ENCODE results near the gene PROB1. TPM values are rescaled to one million over a fixed set of nuclear protein-coding genes. Genes with fewer than 3 reads are reported as not detected.

PROB1 gene
- polyA plus RNA-seq, 4 donors: 0.45 to 2.3 (median 0.79) TPM

Other genes with a start within 250 kb of the PROB1 start
- gene SIL1, start 196.7 kb downstream of the PROB1 start, polyA plus RNA-seq: 10 to 100 TPM; 21.6 to 68.2 (median 35.4) TPM
- gene MATR3, start 101.4 kb downstream of the PROB1 start, polyA plus RNA-seq: 100 to 1,000 TPM in 2 of 4 donors, 10 to 100 TPM in 2; 63.1 to 283 (median 100) TPM
- 10 to 100 TPM; 43.6 to 65.2 (median 57.7) TPM for gene PAIP2, start 53.2 kb downstream of the PROB1 start, polyA plus RNA-seq
- gene SLC23A1, start 11.8 kb downstream of the PROB1 start, polyA plus RNA-seq: 10 to 100 TPM in 3 of 4 donors, 1 to 10 TPM in 1; 7.1 to 29.3 (median 12.4) TPM
- gene MZB1, start 5.2 kb downstream of the PROB1 start, polyA plus RNA-seq: 10 to 100 TPM in 2 of 4 donors, 1 to 10 TPM in 2; 1.7 to 58.9 (median 8.3) TPM
- gene SPATA24, start 9.0 kb upstream of the PROB1 start, polyA plus RNA-seq: 10 to 100 TPM in 2 of 4 donors, 1 to 10 TPM in 2; 7.2 to 15.1 (median 10.7) TPM
- 1 to 10 TPM in 3 of 4 donors, under 1 TPM in 1; 0.67 to 3.8 (median 3.2) TPM for gene DNAJC18, start 44.4 kb upstream of the PROB1 start, polyA plus RNA-seq
- gene ECSCR, start 67.6 kb upstream of the PROB1 start, polyA plus RNA-seq: 10 to 100 TPM in 2 of 4 donors, 1 to 10 TPM in 2; 1.6 to 47.6 (median 7.7) TPM
- 1 to 10 TPM in 1 of 4 donors, under 1 TPM in 2, not detected in 1; 0.01 to 1.9 (median 0.45) TPM for gene SMIM33, start 75.9 kb upstream of the PROB1 start, polyA plus RNA-seq
- 10 to 100 TPM in 2 of 4 donors, 1 to 10 TPM in 2; 2.2 to 23.0 (median 8.5) TPM for gene STING1, start 87.7 kb upstream of the PROB1 start, polyA plus RNA-seq
- 100 to 1,000 TPM in 1 of 4 donors, 10 to 100 TPM in 3; 74.3 to 118 (median 95.3) TPM for gene UBE2D2, start 166.2 kb upstream of the PROB1 start, polyA plus RNA-seq

All from small intestine (tissue), 4 donors.